HG03439 (cell line): ENCODE results near the gene GDPD3.

Experiments used
- ATAC-seq: cut with Tn5 transposase; IDR thresholded peaks from one replicate; pipeline ENCODE4 v1.9.1; 2021; ENCODE audit warnings: mild to moderate bottlenecking, moderate library complexity; ENCODE audit not compliant: unreplicated experiment

GDPD3 gene, protein sequence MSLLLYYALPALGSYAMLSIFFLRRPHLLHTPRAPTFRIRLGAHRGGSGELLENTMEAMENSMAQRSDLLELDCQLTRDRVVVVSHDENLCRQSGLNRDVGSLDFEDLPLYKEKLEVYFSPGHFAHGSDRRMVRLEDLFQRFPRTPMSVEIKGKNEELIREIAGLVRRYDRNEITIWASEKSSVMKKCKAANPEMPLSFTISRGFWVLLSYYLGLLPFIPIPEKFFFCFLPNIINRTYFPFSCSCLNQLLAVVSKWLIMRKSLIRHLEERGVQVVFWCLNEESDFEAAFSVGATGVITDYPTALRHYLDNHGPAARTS

GRCh38 chr16:30113031-30113710 is at the start of gene GDPD3:
Gene GDPD3 (minus strand): TSS chr16:30113537. CDS start chr16:30113478, 59 bp downstream.
- ATAC-seq, result no peak

DNA sequence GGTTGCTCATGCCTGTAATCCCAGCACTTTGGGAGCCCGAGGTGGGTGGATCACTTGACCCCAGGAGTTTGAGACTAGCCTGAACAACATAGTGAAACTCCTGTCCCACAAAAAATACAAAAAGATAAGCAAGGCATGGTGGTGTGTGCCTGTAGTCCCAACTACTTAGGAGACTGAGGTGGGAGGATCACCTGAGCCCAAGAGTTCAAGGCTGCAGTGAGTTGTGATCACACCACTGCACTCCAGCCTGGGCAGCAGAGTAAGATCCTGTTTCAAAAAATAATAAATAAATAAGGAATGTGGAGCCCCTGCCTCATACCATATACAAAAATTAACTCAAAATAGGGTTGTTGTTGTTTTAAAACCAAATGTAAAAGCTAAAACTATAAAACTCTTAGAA is 43.9 kb upstream of the GDPD3 start:
- no peak for ATAC-seq

GRCh38 chr16:30155188-30155587 is 41.9 kb upstream of the GDPD3 start:
- ATAC-seq, result no peak

- ATAC-seq, result no peak
Observed at GRCh38 chr16:30152517-30152916, 39.2 kb upstream of the GDPD3 start.

DNA sequence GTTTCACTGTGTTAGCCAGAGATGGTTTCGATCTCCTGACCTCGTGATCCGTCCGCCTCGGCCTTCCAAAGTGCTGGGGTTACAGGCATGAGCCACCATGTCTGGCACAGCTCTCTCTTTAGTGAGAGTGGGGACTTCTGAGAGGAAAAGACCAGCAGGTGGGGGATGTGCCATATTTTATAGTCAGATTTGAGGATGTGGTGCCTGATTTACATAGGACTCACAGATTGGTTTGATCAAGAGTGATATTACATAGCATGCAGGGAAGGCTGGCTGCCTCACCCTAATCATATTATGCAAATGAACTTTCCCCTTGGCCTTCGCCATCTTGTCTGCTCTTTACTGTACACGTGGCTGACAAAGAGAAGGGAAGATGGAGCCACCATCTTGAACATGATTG is 37.8 kb upstream of the GDPD3 start:
- no peak for ATAC-seq

- no peak for ATAC-seq
Observed at GRCh38 chr16:30149250-30149930, 36.1 kb upstream of the GDPD3 start.

- no peak for ATAC-seq
Observed at GRCh38 chr16:30147843-30148510, 34.6 kb upstream of the GDPD3 start.

GRCh38 chr16:30145657-30146056 is 32.3 kb upstream of the GDPD3 start:
- no peak for ATAC-seq

DNA sequence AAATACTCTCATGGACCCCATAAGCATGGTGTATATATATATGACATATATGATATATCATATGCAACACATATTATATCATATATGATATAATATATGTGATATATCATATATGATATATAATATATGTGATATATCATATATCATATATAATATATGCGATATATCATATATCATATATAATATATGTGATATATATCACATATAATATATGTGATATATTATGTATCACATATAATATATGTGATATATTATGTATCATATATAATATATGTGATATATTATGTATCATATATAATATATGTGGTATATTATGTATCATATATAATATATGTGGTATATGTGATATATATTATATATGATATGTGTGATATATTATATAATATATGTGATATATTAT is 31.6 kb upstream of the GDPD3 start:
- no peak for ATAC-seq

- ATAC-seq, result no peak
Observed at GRCh38 chr16:30144017-30144416, 30.7 kb upstream of the GDPD3 start.

DNA sequence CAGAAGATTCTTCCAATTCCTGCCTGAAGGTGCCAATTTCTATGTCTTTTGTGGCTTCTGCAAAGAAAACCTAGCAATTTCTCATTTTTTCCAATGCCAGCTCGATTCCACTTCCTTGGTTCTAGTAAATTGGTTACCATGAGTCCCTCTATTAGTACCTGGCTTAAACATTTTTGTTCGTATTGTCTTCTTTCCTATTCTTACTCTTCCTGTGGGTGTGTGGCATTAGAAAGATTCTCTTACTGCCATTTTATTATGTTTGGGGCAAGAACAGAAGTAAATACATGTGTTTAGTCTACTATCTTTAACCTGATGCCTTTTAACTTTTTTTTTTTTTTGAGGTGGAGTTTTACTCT is 30.0 kb upstream of the GDPD3 start:
- ATAC-seq, result no peak

GRCh38 chr16:30142672-30143346 is 29.5 kb upstream of the GDPD3 start:
- ATAC-seq, result no peak

DNA sequence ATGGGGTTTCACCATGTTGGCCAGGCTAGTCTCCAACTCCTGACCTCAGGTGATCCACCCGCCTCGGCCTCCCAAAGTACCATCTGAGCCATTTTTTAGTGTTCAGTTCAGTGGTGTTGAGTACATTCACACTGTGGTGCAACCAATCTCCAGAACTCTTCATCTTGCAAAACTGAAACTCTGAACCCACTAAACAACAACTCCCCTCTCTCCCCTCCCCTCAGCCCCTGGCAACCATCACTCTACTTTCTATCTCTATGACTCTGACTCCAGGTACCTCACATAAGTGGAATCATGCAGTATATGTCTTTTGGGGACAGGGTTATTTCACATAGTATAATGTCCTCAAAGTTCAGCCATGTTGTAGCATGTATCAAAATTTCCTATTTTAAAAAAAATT is 28.4 kb upstream of the GDPD3 start:
- no peak for ATAC-seq

GRCh38 chr16:30139583-30140481 is 26.5 kb upstream of the GDPD3 start:
- no peak for ATAC-seq

DNA sequence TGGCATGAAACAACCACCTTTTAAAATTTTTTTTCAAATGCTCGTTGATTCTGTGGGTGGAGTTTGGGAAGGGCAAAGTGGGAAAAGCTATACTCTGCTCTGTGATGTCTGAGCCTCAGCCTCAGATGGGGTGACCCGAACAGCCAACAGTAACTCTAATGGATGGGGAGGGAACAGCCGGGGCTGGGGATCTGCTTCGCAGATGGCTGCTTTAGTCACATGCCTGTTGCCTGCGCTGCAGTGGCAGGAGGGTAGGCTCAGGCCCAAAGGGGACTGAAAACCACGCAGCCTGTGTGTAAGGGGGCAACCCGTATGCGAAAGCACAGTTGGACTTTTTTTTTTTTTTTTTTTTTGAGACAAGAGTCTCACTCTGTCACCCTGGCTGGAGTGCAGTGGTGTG is 24.6 kb upstream of the GDPD3 start:
- no peak for ATAC-seq

- no peak for ATAC-seq
Observed at GRCh38 chr16:30136971-30137605, 23.8 kb upstream of the GDPD3 start.

DNA sequence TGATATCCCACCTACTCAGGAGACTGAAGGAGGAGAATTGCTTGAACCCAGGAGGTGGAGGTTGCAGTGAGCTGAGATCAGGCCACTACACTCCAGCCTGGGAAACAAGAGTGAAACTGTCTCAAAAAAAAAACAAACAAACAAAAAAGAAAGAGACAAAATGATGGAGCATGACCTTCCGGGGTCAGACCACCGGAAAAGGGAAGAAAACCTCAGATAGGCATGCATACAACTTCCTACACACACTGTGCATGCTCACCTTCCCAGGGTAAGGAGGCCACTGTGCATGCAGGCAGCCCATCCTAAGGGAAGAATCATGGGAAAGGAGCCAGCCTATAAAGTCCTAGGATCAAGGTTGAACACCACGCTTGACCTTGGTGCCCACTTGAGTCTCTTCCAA is 19.3 kb upstream of the GDPD3 start:
- no peak for ATAC-seq

DNA sequence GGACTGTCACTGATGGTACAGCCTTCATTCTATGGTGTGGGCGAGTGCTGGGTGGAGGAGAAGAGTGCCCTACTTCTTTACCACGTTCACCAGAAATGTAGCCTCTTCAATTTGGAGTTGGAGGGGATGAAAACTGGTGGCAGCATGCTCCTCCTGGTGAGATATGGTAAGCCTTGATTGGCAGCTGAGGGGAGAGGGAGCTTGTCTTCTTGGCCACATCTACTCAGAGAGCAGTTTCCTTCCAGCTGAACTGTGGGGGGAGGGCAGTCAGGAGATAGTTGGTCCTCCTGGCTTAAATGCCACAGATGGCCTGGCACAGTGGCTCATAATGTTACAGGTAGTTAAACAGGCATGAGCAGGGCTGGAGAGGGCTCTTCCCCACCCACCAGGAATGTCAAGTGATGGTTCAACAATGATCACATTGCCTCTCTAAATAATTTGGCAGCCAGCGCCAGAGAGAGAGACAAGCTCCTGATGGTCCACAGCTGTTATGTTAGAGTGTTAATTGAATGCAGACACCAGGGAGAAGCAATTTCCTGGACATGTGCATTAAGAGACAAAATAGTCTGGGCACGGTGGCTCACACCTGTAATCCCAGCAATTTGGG is 18.6 kb upstream of the GDPD3 start:
- no peak for ATAC-seq

GRCh38 chr16:30127993-30128392 is 14.7 kb upstream of the GDPD3 start:
- ATAC-seq, result no peak
